Measurements from ENCODE around the gene VPS4A. TPM values are rescaled to one million over a fixed set of nuclear protein-coding genes. Genes with fewer than 3 reads are reported as not detected.

Gene VPS4A
- total RNA-seq, 1 donor from 2014 or later = 38.9 TPM

DNA sequence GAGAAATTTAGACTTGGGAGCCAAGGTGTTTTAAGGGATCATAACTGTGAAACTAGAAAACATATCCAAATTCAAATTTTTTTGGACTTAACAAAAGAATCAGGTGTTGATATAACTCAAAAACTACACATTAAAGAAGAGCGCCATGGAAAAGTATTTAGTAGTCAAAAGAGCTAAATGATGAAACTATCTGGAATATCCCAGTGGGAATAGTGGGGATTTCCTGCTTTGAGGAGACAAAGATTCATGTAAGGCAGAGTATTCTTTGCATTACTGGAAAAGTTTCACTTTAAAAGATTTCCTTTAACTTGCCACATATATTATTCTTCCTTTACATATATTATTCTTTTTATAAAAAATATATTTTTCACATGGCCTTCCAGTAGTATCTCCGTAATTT, 40.3 kb upstream of the VPS4A start:
- no peaks in the 10 kb centered on the region for H3K36me3 Mint-ChIP-seq (ENCODE audit: unreplicated experiment)
- no peak overlapping the region for H3K4me3 Mint-ChIP-seq (ENCODE audit: unreplicated experiment)

DNA sequence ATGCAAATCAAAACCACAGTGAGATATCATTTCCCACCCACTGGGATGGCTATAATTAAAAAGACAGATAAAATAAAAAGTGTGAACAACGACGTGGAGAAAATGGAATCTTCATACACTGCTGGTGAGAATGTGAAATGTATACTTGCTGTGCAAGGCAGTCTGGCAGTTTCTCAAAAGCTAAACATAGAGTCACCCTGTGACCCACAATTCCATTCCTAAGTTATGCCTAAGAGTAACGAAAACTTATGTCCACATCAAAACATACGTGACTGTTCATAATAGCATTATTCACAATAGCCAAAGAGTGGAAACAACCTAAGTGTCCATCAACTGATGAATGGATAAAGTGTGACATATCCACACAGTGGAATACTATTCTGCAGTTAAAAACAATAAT, 38.1 kb upstream of the VPS4A start:
- H3K27me3 Mint-ChIP-seq (ENCODE audit: unreplicated experiment) = no peaks in the 10 kb centered on the region
- no peaks in the 10 kb centered on the region for H3K36me3 Mint-ChIP-seq (ENCODE audit: unreplicated experiment)
- H3K4me3 Mint-ChIP-seq (ENCODE audit: unreplicated experiment) = no peak overlapping the region
- H3K4me1 Mint-ChIP-seq (ENCODE audit: low read depth, unreplicated experiment) = no peaks in the 10 kb centered on the region
- no peak overlapping the region for H3K27ac Mint-ChIP-seq (ENCODE audit: unreplicated experiment)
- TF ChIP-seq, protein P1, sequence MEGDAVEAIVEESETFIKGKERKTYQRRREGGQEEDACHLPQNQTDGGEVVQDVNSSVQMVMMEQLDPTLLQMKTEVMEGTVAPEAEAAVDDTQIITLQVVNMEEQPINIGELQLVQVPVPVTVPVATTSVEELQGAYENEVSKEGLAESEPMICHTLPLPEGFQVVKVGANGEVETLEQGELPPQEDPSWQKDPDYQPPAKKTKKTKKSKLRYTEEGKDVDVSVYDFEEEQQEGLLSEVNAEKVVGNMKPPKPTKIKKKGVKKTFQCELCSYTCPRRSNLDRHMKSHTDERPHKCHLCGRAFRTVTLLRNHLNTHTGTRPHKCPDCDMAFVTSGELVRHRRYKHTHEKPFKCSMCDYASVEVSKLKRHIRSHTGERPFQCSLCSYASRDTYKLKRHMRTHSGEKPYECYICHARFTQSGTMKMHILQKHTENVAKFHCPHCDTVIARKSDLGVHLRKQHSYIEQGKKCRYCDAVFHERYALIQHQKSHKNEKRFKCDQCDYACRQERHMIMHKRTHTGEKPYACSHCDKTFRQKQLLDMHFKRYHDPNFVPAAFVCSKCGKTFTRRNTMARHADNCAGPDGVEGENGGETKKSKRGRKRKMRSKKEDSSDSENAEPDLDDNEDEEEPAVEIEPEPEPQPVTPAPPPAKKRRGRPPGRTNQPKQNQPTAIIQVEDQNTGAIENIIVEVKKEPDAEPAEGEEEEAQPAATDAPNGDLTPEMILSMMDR (IDR thresholded peaks at IDR 0.05; ENCODE audit: partially characterized antibody, unreplicated experiment) = no peak
- H3K9me3 Mint-ChIP-seq (ENCODE audit: unreplicated experiment) = no peaks in the 10 kb centered on the region
- no peak for DNase-seq

More for the DNA sequence above, 40.3 kb upstream of the VPS4A start:
- TF ChIP-seq, protein P1 (IDR thresholded peaks at IDR 0.05; ENCODE audit: partially characterized antibody, unreplicated experiment) = no peak
- no peaks in the 10 kb centered on the region for H3K9me3 Mint-ChIP-seq (ENCODE audit: unreplicated experiment)
- H3K4me1 Mint-ChIP-seq (ENCODE audit: low read depth, unreplicated experiment) = no peaks in the 10 kb centered on the region
- H3K27me3 Mint-ChIP-seq (ENCODE audit: unreplicated experiment) = no peaks in the 10 kb centered on the region
- no peak overlapping the region for H3K27ac Mint-ChIP-seq (ENCODE audit: unreplicated experiment)
- DNase-seq = no peak

DNA sequence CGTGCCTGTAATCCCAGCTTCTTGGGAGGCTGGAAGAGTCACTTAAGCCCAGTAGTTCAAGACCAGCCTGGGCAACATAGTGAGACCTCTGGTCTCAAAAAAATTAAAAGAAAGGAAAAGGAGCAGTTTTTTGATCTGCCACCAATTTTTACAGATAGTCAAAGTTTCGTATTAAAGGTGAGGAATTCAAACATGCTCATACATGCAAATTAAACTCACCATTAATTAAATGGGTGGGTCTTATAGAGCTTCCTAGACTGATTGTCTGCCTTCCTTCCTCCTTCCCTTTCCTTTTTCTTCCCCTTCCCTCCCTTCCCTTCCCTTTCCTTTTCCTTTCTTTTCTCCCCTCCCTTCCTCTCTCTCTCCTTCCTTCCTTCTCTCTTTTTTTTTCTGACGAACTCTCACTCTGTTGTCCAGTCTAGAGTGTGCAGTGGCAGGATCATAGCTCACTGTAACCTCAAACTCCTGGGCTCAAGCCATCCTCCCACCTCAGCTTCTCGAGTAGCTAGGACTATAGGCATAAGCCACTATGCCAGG, 36.4 kb upstream of the VPS4A start:
- Mint-ChIP-seq H3K9me3 (ENCODE audit: unreplicated experiment) (no peaks in the 10 kb centered on the region), H3K27ac (ENCODE audit: unreplicated experiment) (no peak overlapping the region), H3K27me3 (ENCODE audit: unreplicated experiment) (no peaks in the 10 kb centered on the region)

DNA sequence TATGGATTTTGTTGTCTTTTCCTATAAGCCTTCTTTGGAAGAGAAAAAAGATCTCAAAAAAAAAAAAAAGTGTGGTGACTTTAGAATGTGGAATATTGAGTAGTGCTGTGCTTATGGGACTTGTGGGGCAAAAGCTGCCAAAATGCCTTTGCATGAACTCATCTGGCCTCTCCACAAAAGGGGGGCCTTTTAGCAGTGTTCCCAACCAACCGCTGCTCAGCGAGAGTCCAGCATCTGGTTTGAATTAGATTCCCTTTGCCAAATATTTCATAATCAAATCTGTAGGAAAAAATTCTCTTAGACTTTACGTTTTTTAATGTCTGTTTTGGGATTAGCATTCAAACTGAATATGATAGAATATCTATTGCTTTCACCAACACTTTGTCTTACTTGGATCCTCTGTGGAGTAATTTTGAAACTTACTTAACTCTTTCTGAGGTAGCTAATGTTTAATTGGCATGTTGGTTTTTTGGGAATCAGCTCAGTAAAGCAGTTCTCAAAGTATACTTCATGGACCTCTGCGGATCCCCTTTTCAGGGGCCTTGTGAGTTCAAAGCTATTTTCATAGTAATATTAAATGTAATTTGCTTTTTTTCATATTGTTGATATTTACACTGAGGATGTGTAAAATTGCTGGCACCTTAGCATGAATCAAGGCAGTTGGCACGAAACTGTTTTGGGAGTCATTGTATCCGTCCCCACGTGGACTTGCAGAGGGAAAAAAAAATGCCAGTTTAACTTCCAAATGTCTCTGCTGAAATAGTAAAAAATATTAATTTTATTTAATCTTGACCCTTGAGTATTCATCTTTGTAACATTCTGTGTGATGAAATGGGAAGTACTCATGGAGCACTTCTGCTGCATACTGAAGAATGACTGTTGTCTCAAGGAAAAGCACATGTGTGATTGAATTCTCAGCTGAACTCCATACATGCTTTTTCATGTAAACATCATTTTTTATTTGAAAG, 34.7 kb upstream of the VPS4A start:
- Mint-ChIP-seq H3K27ac (ENCODE audit: unreplicated experiment) (no peak overlapping the region), H3K27me3 (ENCODE audit: unreplicated experiment) (no peaks in the 10 kb centered on the region), H3K4me1 (ENCODE audit: low read depth, unreplicated experiment) (no peaks in the 10 kb centered on the region), H3K4me3 (ENCODE audit: unreplicated experiment) (no peak overlapping the region), H3K9me3 (ENCODE audit: unreplicated experiment) (peaks cover 2% of the 10 kb centered on the region), H3K36me3 (ENCODE audit: unreplicated experiment) (no peaks in the 10 kb centered on the region)
- DNase-seq = no peak
- TF ChIP-seq, protein P1 (IDR thresholded peaks at IDR 0.05; ENCODE audit: partially characterized antibody, unreplicated experiment) = no peak

More for the DNA sequence above, 36.4 kb upstream of the VPS4A start:
- Mint-ChIP-seq H3K4me3 (ENCODE audit: unreplicated experiment) (no peak overlapping the region), H3K36me3 (ENCODE audit: unreplicated experiment) (no peaks in the 10 kb centered on the region), H3K4me1 (ENCODE audit: low read depth, unreplicated experiment) (no peaks in the 10 kb centered on the region)
- TF ChIP-seq, protein P1 (IDR thresholded peaks at IDR 0.05; ENCODE audit: partially characterized antibody, unreplicated experiment) = no peak
- no peak for DNase-seq

DNA sequence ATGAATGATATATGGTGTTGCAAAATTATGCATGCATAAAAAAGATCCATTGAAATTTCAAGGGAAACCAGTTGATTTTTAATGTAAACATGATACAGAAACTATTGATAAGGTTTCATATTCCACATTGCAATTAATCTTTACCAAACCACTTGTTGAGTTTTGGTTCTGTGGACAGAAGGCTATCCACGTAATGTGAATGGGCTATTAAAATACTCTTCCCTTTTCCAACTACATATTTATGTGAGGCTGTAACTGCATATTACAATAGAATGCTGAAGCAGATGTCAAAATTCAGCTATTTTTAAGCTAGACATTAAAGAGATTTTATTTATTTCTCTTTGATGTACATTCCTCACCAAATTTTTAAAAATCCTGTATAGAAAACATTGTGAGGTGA, 33.7 kb upstream of the VPS4A start:
- H3K4me3 Mint-ChIP-seq (ENCODE audit: unreplicated experiment) = no peak overlapping the region
- TF ChIP-seq, protein P1 (IDR thresholded peaks at IDR 0.05; ENCODE audit: partially characterized antibody, unreplicated experiment) = no peak
- DNase-seq = no peak
- H3K27ac Mint-ChIP-seq (ENCODE audit: unreplicated experiment) = no peak overlapping the region
- no peaks in the 10 kb centered on the region for H3K27me3 Mint-ChIP-seq (ENCODE audit: unreplicated experiment)
- no peaks in the 10 kb centered on the region for H3K4me1 Mint-ChIP-seq (ENCODE audit: low read depth, unreplicated experiment)
- no peaks in the 10 kb centered on the region for H3K36me3 Mint-ChIP-seq (ENCODE audit: unreplicated experiment)
- peaks cover 2% of the 10 kb centered on the region for H3K9me3 Mint-ChIP-seq (ENCODE audit: unreplicated experiment)

Measured in glutamatergic neuron (in vitro differentiated cells).